ENCODE data around the gene HELT.
"Not testable (repeated sequence)": the region's sequence is repeated elsewhere in the genome, so short reads cannot be mapped to it uniquely, and the experiment has no call there.

HELT gene

GRCh38 chr4:185039508-185040273 lies 21.4 kb downstream of the HELT start:
- DNase-seq, result no peak

GRCh38 chr4:185040523-185040922 lies 22.2 kb downstream of the HELT start:
- no peak for DNase-seq

- DNase-seq, result not testable (repeated sequence)
Observed at GRCh38 chr4:185050286-185050685, 32.0 kb downstream of the HELT start.

GRCh38 chr4:185051283-185051682 lies 33.0 kb downstream of the HELT start:
- DNase-seq, result not testable (repeated sequence)

GRCh38 chr4:185053746-185054145 lies 35.5 kb downstream of the HELT start:
- no peak for DNase-seq

GRCh38 chr4:185054272-185054671 lies 36.0 kb downstream of the HELT start:
- DNase-seq, result no peak

GRCh38 chr4:185054886-185055285 lies 36.6 kb downstream of the HELT start:
- DNase-seq, result no peak

- no peak for DNase-seq
Observed at GRCh38 chr4:185061610-185062009, 43.3 kb downstream of the HELT start.

GRCh38 chr4:185062606-185063005 lies 44.3 kb downstream of the HELT start:
- no peak for DNase-seq

GRCh38 chr4:185066179-185066578 lies 47.9 kb downstream of the HELT start:
- no peak for DNase-seq

- DNase-seq, result no peak
Observed at GRCh38 chr4:185068837-185069236, 50.5 kb downstream of the HELT start.

All from DMS79 treated with DMSO at 0.1 percent for 48 hours (cell line).